GM12878 (cell line): ENCODE data around the gene STRBP.

Experiments used
- CHD2 ChIP-seq: IDR thresholded peaks from 2 replicates; pipeline ENCODE4 v1.6.1; 2011; ENCODE audit warnings: low read depth, low read length, improper control_type of control experiment, borderline replicate concordance
- DPF2 ChIP-seq: fragments of 450-650 bp; IDR thresholded peaks from 2 replicates; pipeline ENCODE4 v1.6.1; 2017; ENCODE audit warnings: mild to moderate bottlenecking
- EZH2 ChIP-seq: IDR thresholded peaks from 2 replicates; pipeline ENCODE4 v1.6.1; 2012; ENCODE audit warnings: low read depth, mild to moderate bottlenecking, control low read depth, inconsistent platforms, low read length, borderline replicate concordance; ENCODE audit not compliant: control insufficient read depth
- POLR2A ChIP-seq: IDR thresholded peaks from 2 replicates; pipeline ENCODE4 v1.6.1; 2011; ENCODE audit warnings: low read depth, mild to moderate bottlenecking, low read length
- POLR2AphosphoS2 ChIP-seq: IDR thresholded peaks from 2 replicates; pipeline ENCODE4 v1.6.1; 2011; ENCODE audit warnings: low read depth, mild to moderate bottlenecking, low read length, improper control_type of control experiment, moderate library complexity
- RELA ChIP-seq: fragments of 450-650 bp; IDR thresholded peaks from 2 replicates; pipeline ENCODE4 v1.8.0; 2014; ENCODE audit warnings: borderline replicate concordance; ENCODE audit not compliant: partially characterized antibody
- SIX5 ChIP-seq: IDR thresholded peaks from 2 replicates; pipeline ENCODE4 v1.6.1; 2011; ENCODE audit warnings: mild to moderate bottlenecking, low read depth, low read length, moderate library complexity; ENCODE audit not compliant: severe bottlenecking
- SMC3 ChIP-seq: IDR thresholded peaks from 2 replicates; pipeline ENCODE4 v1.6.1; 2011; ENCODE audit warnings: low read length, improper control_type of control experiment, borderline replicate concordance
- TCF3 ChIP-seq: IDR thresholded peaks from 2 replicates; pipeline ENCODE4 v1.6.1; 2012; ENCODE audit warnings: low read depth, mild to moderate bottlenecking, low read length, borderline replicate concordance; ENCODE audit not compliant: insufficient read depth
- TF ChIP-seq, protein P1 (sequence below), 3 experiments: IDR thresholded peaks in 2 of 3; conservative IDR thresholded peaks in 1 of 3; 2 replicates each; pipeline ENCODE4 v1.5.1; 2011; ENCODE audit warnings: low read depth in 3 of 3, low read length in 3 of 3, mild to moderate bottlenecking in 3 of 3, control low read depth in 2 of 3, moderate library complexity in 2 of 3, inconsistent platforms in 1 of 3, mixed read lengths in 1 of 3; ENCODE audit not compliant: control insufficient read depth in 2 of 3, insufficient read depth in 1 of 3; ENCODE audit errors: extremely low read depth in 1 of 3

- TF ChIP-seq, protein P1, sequence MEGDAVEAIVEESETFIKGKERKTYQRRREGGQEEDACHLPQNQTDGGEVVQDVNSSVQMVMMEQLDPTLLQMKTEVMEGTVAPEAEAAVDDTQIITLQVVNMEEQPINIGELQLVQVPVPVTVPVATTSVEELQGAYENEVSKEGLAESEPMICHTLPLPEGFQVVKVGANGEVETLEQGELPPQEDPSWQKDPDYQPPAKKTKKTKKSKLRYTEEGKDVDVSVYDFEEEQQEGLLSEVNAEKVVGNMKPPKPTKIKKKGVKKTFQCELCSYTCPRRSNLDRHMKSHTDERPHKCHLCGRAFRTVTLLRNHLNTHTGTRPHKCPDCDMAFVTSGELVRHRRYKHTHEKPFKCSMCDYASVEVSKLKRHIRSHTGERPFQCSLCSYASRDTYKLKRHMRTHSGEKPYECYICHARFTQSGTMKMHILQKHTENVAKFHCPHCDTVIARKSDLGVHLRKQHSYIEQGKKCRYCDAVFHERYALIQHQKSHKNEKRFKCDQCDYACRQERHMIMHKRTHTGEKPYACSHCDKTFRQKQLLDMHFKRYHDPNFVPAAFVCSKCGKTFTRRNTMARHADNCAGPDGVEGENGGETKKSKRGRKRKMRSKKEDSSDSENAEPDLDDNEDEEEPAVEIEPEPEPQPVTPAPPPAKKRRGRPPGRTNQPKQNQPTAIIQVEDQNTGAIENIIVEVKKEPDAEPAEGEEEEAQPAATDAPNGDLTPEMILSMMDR (IDR thresholded peaks at IDR 0.05 in 2 of 3, conservative IDR thresholded peaks at IDR 0.05 in 1 of 3; ENCODE audit: control insufficient read depth in 2 of 3, extremely low read depth in 1 of 3, insufficient read depth in 1 of 3, low read depth in 3 of 3, low read length in 3 of 3): no peak
- TF ChIP-seq POLR2AphosphoS2: no peak
- TF ChIP-seq CHD2: no peak
- no peak for TF ChIP-seq RELA
- no peak for TF ChIP-seq TCF3
- TF ChIP-seq POLR2A: no peak
- no peak for TF ChIP-seq EZH2
- TF ChIP-seq SMC3: no peak
- no peak for TF ChIP-seq DPF2
- no peak for TF ChIP-seq SIX5
Observed at GRCh38 chr9:123211081-123211480, 57.3 kb downstream of the STRBP start.
